Urinary bladder (tissue), 4 donors: ENCODE results near the gene CEP162. TPM values are rescaled to one million over a fixed set of nuclear protein-coding genes. Genes with fewer than 3 reads are reported as not detected.
"Not testable (repeated sequence)": the region's sequence is repeated elsewhere in the genome, so short reads cannot be mapped to it uniquely, and the experiment has no call there.

Source experiments
- DNase-seq: peaks from one replicate; pipeline ENCODE4 v3.0.0-alpha.2; 2015; ENCODE audit errors: extremely low spot score
- H3K27ac ChIP-seq: one replicate; pipeline ENCODE4 v1.5.1; 2013; ENCODE audit warnings: low read depth, mild to moderate bottlenecking, moderate library complexity
- H3K36me3 ChIP-seq: one replicate; pipeline ENCODE4 v1.6.1; 2013; ENCODE audit warnings: mild to moderate bottlenecking, moderate library complexity; ENCODE audit not compliant: insufficient read depth
- H3K4me1 ChIP-seq: one replicate; pipeline ENCODE4 v1.6.1; 2013; ENCODE audit warnings: mild to moderate bottlenecking, moderate library complexity; ENCODE audit not compliant: insufficient read depth
- H3K4me3 ChIP-seq: one replicate; pipeline ENCODE4 v1.5.1; 2013; ENCODE audit warnings: low read depth, low read length
- WGBS: extraction: QIAGEN DNeasy Blood & Tissue Kit; methylation state at CpG from one replicate; pipeline ENCODE4 v1.1.7; 2013; 5-methylcytosine and 5-hydroxymethylcytosine counted together
- polyA plus RNA-seq: library from polyadenylated mRNA; stranded (reverse); fragments of 200-250 nt; gene quantifications from one replicate; pipeline ENCODE4 v1.2.3, GENCODE V29; 2013
- total RNA-seq: library from RNA; depleted of rRNA; stranded (reverse); fragments of >200 nt; gene quantifications from one replicate; pipeline ENCODE4 v1.2.3, GENCODE V29; 2014
- donor health status: healthy with polysubstance abuse.
- donor health status: healthy.

The CEP162 gene
- total and polyA plus RNA-seq, 2 donors: 6.9 to 29.0 TPM

- H3K27ac ChIP-seq: no peak overlapping the region
- H3K4me1 ChIP-seq: no peaks in the 10 kb centered on the region
- 43% methylated on average over 2 of the region's 2 CpGs for WGBS
- H3K4me3 ChIP-seq: no peak overlapping the region
- H3K36me3 ChIP-seq: no peaks in the 10 kb centered on the region
- no peak for DNase-seq
These were observed 30.8 kb upstream of the CEP162 start for GRCh38 chr6:84258268-84258667.

- no peaks in the 10 kb centered on the region for H3K4me1 ChIP-seq
- DNase-seq: no peak
- no peak overlapping the region for H3K27ac ChIP-seq
- no peak overlapping the region for H3K4me3 ChIP-seq
- no peaks in the 10 kb centered on the region for H3K36me3 ChIP-seq
These were observed 28.2 kb upstream of the CEP162 start for GRCh38 chr6:84255641-84256040.

GRCh38 chr6:84253380-84253779 lies 25.9 kb upstream of the CEP162 start:
- WGBS: 82% methylated on average over 3 of the region's 3 CpGs
- H3K27ac ChIP-seq: no peak overlapping the region
- no peak for DNase-seq
- no peaks in the 10 kb centered on the region for H3K36me3 ChIP-seq
- H3K4me1 ChIP-seq: no peaks in the 10 kb centered on the region
- no peak overlapping the region for H3K4me3 ChIP-seq

GRCh38 chr6:84251891-84252539 lies 24.6 kb upstream of the CEP162 start:
- Histone ChIP-seq H3K36me3 (no peaks in the 10 kb centered on the region), H3K27ac (no peak overlapping the region), H3K4me3 (no peak overlapping the region), H3K4me1 (no peaks in the 10 kb centered on the region)
- DNase-seq: no peak
- WGBS: 81% methylated on average over 4 of the region's 4 CpGs

GRCh38 chr6:84249724-84250123 lies 22.3 kb upstream of the CEP162 start:
- no peak for DNase-seq
- 33% methylated on average over 3 of the region's 3 CpGs for WGBS
- no peak overlapping the region for H3K27ac ChIP-seq

GRCh38 chr6:84244416-84245081 lies 17.1 kb upstream of the CEP162 start:
- H3K4me3 ChIP-seq, DNase-seq, H3K4me1 ChIP-seq, H3K27ac ChIP-seq, H3K36me3 ChIP-seq: not testable (repeated sequence)
- 93% methylated on average over 51 of the region's 51 CpGs for WGBS

More at GRCh38 chr6:84249724-84250123, 22.3 kb upstream of the CEP162 start:
- no peak overlapping the region for H3K4me3 ChIP-seq
- no peaks in the 10 kb centered on the region for H3K36me3 ChIP-seq
- no peaks in the 10 kb centered on the region for H3K4me1 ChIP-seq

GRCh38 chr6:84243240-84243639 lies 15.8 kb upstream of the CEP162 start:
- DNase-seq: no peak
- WGBS: 90% methylated on average over 1 of the region's 1 CpG

GRCh38 chr6:84242265-84242664 lies 14.8 kb upstream of the CEP162 start:
- no peak overlapping the region for H3K4me3 ChIP-seq
- H3K36me3 ChIP-seq: no peaks in the 10 kb centered on the region
- DNase-seq: no peak
- H3K4me1 ChIP-seq: no peaks in the 10 kb centered on the region
- H3K27ac ChIP-seq: no peak overlapping the region

More at GRCh38 chr6:84243240-84243639, 15.8 kb upstream of the CEP162 start:
- no peaks in the 10 kb centered on the region for H3K36me3 ChIP-seq
- H3K4me3 ChIP-seq: no peak overlapping the region
- no peaks in the 10 kb centered on the region for H3K4me1 ChIP-seq
- H3K27ac ChIP-seq: no peak overlapping the region

- H3K4me1 ChIP-seq: no peaks in the 10 kb centered on the region
- WGBS: 0% methylated on average over 1 of the region's 1 CpG
- H3K36me3 ChIP-seq: no peaks in the 10 kb centered on the region
- no peak overlapping the region for H3K27ac ChIP-seq
- DNase-seq: no peak
- peak overlapping the region; percentile 62 for H3K4me3 ChIP-seq
These were observed 728 bp upstream of the CEP162 start for GRCh38 chr6:84228198-84228543.

- Histone ChIP-seq H3K27ac (no peak overlapping the region), H3K36me3 (no peaks in the 10 kb centered on the region), H3K4me1 (no peaks in the 10 kb centered on the region), H3K4me3 (peak overlapping the region; percentile 62)
- 2% methylated on average over 14 of the region's 14 CpGs for WGBS
- no peak for DNase-seq
These were observed 404 bp downstream of the CEP162 start for GRCh38 chr6:84227044-84227433.

- no peak for DNase-seq
- Histone ChIP-seq H3K27ac (no peak overlapping the region), H3K4me1 (no peaks in the 10 kb centered on the region), H3K4me3 (no peak overlapping the region), H3K36me3 (no peaks in the 10 kb centered on the region)
These were observed 3.2 kb downstream of the CEP162 start for GRCh38 chr6:84224251-84224650.

GRCh38 chr6:84223608-84224007 lies 3.8 kb downstream of the CEP162 start:
- not testable (repeated sequence) for H3K27ac ChIP-seq, H3K4me3 ChIP-seq, DNase-seq, H3K36me3 ChIP-seq, H3K4me1 ChIP-seq
- 97% methylated on average over 5 of the region's 5 CpGs for WGBS

GRCh38 chr6:84222426-84222825 lies 5.0 kb downstream of the CEP162 start:
- H3K4me1 ChIP-seq: no peaks in the 10 kb centered on the region
- no peak overlapping the region for H3K27ac ChIP-seq
- WGBS: 89% methylated on average over 4 of the region's 4 CpGs

GRCh38 chr6:84220809-84221409 lies 6.5 kb downstream of the CEP162 start:
- Histone ChIP-seq H3K36me3 (no peaks in the 10 kb centered on the region), H3K4me3 (no peak overlapping the region), H3K4me1 (no peaks in the 10 kb centered on the region), H3K27ac (no peak overlapping the region)
- DNase-seq: no peak
- 82% methylated on average over 3 of the region's 3 CpGs for WGBS

More at GRCh38 chr6:84222426-84222825, 5.0 kb downstream of the CEP162 start:
- DNase-seq: no peak
- no peak overlapping the region for H3K4me3 ChIP-seq
- H3K36me3 ChIP-seq: no peaks in the 10 kb centered on the region
